Keratinocyte (primary cell): ENCODE data around the gene WDFY2. TPM values are rescaled to one million over a fixed set of nuclear protein-coding genes. Genes with fewer than 3 reads are reported as not detected.

Source experiments
- DNase-seq: peaks from one replicate; pipeline ENCODE4 v3.0.0-alpha.2; 2011; ENCODE audit warnings: low read depth, missing footprints, low spot score
- FAIRE-seq: peaks from 2 replicates; lab custom pipeline; 2011; peaks lifted over from hg19 to GRCh38; lab: Jason Lieb, UNC
- H2AFZ ChIP-seq: 2 replicates; pipeline ENCODE4 v1.6.0; 2012; ENCODE audit warnings: low read length, control low read depth, inconsistent platforms; ENCODE audit not compliant: control insufficient read depth
- H3K27ac ChIP-seq: 2 replicates; pipeline ENCODE4 v1.5.1; 2011; ENCODE audit warnings: low read length; ENCODE audit not compliant: control insufficient read depth, insufficient read depth
- H3K27me3 ChIP-seq: 3 replicates; pipeline ENCODE4 v1.6.0; 2011; ENCODE audit warnings: low read length; ENCODE audit not compliant: control insufficient read depth, insufficient read depth; ENCODE audit errors: extremely low read depth
- H3K36me3 ChIP-seq, 2 experiments: 2 replicates in 1 of 2; 3 replicates in 1 of 2; pipeline ENCODE4 v1.5.1; 2011; ENCODE audit warnings: low read length in 2 of 2, mild to moderate bottlenecking in 1 of 2; ENCODE audit not compliant: control insufficient read depth in 2 of 2, insufficient read depth in 2 of 2; ENCODE audit errors: extremely low read depth in 1 of 2
- H3K4me1 ChIP-seq: 3 replicates; pipeline ENCODE4 v1.5.1; 2011; ENCODE audit warnings: low read length; ENCODE audit not compliant: control insufficient read depth, insufficient read depth; ENCODE audit errors: extremely low read depth
- H3K4me2 ChIP-seq: 3 replicates; pipeline ENCODE4 v1.6.0; 2011; ENCODE audit warnings: low read depth, low read length; ENCODE audit not compliant: control insufficient read depth, insufficient read depth; ENCODE audit errors: extremely low read depth
- H3K4me3 ChIP-seq, 3 experiments: fragments of 200-600 bp in 1 of 3; sonication (generic) in 1 of 3; 2 replicates in 2 of 3; 3 replicates in 1 of 3; pipeline ENCODE4 v1.5.1; 2011 to 2016; ENCODE audit warnings: low read length in 3 of 3, mild to moderate bottlenecking in 3 of 3, control low read depth in 2 of 3, inconsistent platforms in 1 of 3, low read depth in 1 of 3, mixed read lengths in 1 of 3, mixed run types in 1 of 3, moderate library complexity in 1 of 3; ENCODE audit not compliant: control insufficient read depth in 2 of 3, insufficient read depth in 2 of 3; ENCODE audit errors: extremely low read depth in 1 of 3
- H3K79me2 ChIP-seq: 2 replicates; pipeline ENCODE4 v1.6.0; 2012; ENCODE audit warnings: low read length; ENCODE audit not compliant: control insufficient read depth, insufficient read depth
- H3K9ac ChIP-seq: 3 replicates; pipeline ENCODE4 v1.6.0; 2011; ENCODE audit warnings: low read length; ENCODE audit not compliant: control insufficient read depth, insufficient read depth; ENCODE audit errors: extremely low read depth
- H3K9me1 ChIP-seq: 3 replicates; pipeline ENCODE4 v1.6.0; 2011; ENCODE audit warnings: low read length; ENCODE audit not compliant: control insufficient read depth, insufficient read depth; ENCODE audit errors: extremely low read depth
- H3K9me3 ChIP-seq: 2 replicates; pipeline ENCODE4 v1.5.1; 2012; ENCODE audit warnings: low read depth, low read length; ENCODE audit not compliant: control insufficient read depth
- H4K20me1 ChIP-seq: 3 replicates; pipeline ENCODE4 v1.6.0; 2011; ENCODE audit warnings: low read length; ENCODE audit not compliant: control insufficient read depth, insufficient read depth; ENCODE audit errors: extremely low read depth
- EZH2 ChIP-seq: IDR thresholded peaks from one replicate; pipeline ENCODE4 v1.6.1; 2012; ENCODE audit warnings: inconsistent platforms, mild to moderate bottlenecking, low read length, moderate library complexity
- dilution Hi-C: fragments of 300-500 bp; cut with MboI; formaldehyde crosslinking; loops from one replicate; pipeline ENCODE4 v1.7.0; 2020; ENCODE audit warnings: low sequenced_read_pairs; ENCODE audit not compliant: extremely low pct_ligation_motif_present
- polyA plus RNA-seq, 5 experiments: library from polyadenylated mRNA; depleted of rRNA in 3 of 5; stranded (reverse) in 3 of 5; stranded (forward) in 1 of 5; unstranded in 1 of 5; fragments of >200 nt; gene quantifications; 1 replicate in 1 of 5; 2 replicates in 3 of 5; 3 replicates in 1 of 5; pipeline versions ENCODE4 v1.2.1 to v1.2.3, GENCODE V29; 2011 to 2012; ENCODE audit warnings: missing spikeins in 2 of 5, low read depth in 1 of 5, low replicate concordance in 1 of 5
- TF ChIP-seq, protein P1 (sequence below), 3 experiments: IDR thresholded peaks in 1 of 3; conservative IDR thresholded peaks in 1 of 3; optimal IDR thresholded peaks in 1 of 3; 2 replicates in 2 of 3; 3 replicates in 1 of 3; pipeline versions ENCODE3 to v1.5.1; 2011; ENCODE audit warnings: low read length in 3 of 3, mild to moderate bottlenecking in 3 of 3, moderate library complexity in 2 of 3, control low read depth in 1 of 3, inconsistent platforms in 1 of 3; ENCODE audit not compliant: insufficient read depth in 2 of 3; ENCODE audit errors: extremely low read depth in 1 of 3

WDFY2 gene
- polyA plus RNA-seq, 1 donor (not counting 4 experiments of a cell fraction or from before 2014, with no cell fraction given): 18.6 TPM

DNA sequence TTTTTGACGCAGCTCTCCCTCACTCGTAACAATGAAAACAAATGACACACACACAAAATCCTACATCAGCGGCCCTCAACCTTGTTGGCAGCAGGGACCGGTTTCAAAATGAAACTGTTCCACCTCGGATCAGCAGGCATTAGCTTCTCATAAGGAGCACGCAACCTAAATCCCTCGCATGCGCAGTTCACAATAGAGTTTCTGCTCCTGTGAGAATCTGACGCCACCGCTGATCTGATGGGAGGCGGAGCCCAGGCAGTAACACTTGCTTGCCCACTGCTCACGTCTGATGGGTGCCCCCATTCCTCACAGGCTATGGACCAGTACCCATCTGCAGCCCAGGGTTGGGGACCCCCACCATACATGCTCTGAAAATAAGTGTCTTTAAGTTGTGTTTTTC, 176.3 kb downstream of the WDFY2 start:
- no peak overlapping the region for H3K4me3 ChIP-seq
- no peak overlapping the region for H2AFZ ChIP-seq
- H3K9me1 ChIP-seq: no peaks in the 10 kb centered on the region
- dilution Hi-C loops: no loop called here
- no peak overlapping the region for H3K9ac ChIP-seq
- H3K4me2 ChIP-seq: no peak overlapping the region
- H3K9me3 ChIP-seq: no peaks in the 10 kb centered on the region
- FAIRE-seq (no peak), DNase-seq (no peak)
- H3K79me2 ChIP-seq: no peaks in the 10 kb centered on the region
- no peak overlapping the region for H3K27ac ChIP-seq
- no peaks in the 10 kb centered on the region for H3K4me1 ChIP-seq
- H4K20me1 ChIP-seq: no peaks in the 10 kb centered on the region
- H3K27me3 ChIP-seq: no peaks in the 10 kb centered on the region
- TF ChIP-seq EZH2: no peak
- TF ChIP-seq, protein P1, sequence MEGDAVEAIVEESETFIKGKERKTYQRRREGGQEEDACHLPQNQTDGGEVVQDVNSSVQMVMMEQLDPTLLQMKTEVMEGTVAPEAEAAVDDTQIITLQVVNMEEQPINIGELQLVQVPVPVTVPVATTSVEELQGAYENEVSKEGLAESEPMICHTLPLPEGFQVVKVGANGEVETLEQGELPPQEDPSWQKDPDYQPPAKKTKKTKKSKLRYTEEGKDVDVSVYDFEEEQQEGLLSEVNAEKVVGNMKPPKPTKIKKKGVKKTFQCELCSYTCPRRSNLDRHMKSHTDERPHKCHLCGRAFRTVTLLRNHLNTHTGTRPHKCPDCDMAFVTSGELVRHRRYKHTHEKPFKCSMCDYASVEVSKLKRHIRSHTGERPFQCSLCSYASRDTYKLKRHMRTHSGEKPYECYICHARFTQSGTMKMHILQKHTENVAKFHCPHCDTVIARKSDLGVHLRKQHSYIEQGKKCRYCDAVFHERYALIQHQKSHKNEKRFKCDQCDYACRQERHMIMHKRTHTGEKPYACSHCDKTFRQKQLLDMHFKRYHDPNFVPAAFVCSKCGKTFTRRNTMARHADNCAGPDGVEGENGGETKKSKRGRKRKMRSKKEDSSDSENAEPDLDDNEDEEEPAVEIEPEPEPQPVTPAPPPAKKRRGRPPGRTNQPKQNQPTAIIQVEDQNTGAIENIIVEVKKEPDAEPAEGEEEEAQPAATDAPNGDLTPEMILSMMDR (optimal IDR thresholded peaks at IDR 0.05 in 1 of 3, IDR thresholded peaks at IDR 0.05 in 1 of 3, conservative IDR thresholded peaks at IDR 0.05 in 1 of 3; ENCODE audit: extremely low read depth in 1 of 3, insufficient read depth in 2 of 3, low read length in 3 of 3): no peak
- H3K36me3 ChIP-seq: peaks cover 39 to 43% of the 10 kb centered on the region in 2 experiments

DNA sequence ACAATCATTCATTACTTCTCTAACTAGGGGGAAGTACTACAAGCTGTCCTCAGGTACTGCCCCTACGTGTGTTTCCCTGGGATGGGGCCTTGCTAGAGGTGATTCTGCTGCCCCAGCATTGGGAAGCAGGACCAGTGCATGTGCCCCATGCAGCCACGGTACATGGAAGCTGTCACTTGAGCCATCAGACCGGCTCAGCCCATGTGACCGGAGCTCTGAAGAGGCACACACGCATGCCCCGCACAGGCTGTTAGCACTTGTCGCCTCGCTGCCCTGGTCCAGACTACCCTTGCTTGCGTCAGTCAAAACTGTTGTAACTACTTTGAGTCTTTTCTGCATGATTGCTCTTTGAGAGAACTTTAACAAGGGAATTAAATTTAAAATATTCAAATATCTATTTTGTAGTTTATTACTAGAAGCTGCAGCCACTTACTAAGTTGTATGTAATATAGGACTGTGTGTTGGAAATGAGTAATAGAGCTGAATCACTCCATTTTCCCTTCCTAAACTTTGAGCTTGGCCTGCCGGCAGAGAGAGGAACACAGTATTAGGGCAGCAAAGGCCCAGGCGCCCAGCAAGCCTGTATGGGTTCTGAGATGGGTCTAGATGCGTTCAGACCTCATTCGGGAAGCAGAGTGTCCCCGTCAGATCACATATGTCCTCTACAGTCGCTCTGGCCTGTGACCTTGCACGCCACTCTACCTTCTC, 177.5 kb downstream of the WDFY2 start:
- DNase-seq (no peak), FAIRE-seq (no peak)
- Histone ChIP-seq H3K9ac (no peak overlapping the region), H3K79me2 (no peaks in the 10 kb centered on the region), H3K9me1 (no peaks in the 10 kb centered on the region), H3K36me3 (peaks cover 36 to 39% of the 10 kb centered on the region in 2 experiments), H3K4me3 (no peak overlapping the region), H3K27ac (no peak overlapping the region), H2AFZ (no peak overlapping the region), H3K4me2 (no peak overlapping the region), H3K4me1 (no peaks in the 10 kb centered on the region), H3K27me3 (no peaks in the 10 kb centered on the region), H3K9me3 (no peaks in the 10 kb centered on the region), H4K20me1 (no peaks in the 10 kb centered on the region)
- TF ChIP-seq, protein P1 (optimal IDR thresholded peaks at IDR 0.05 in 1 of 3, IDR thresholded peaks at IDR 0.05 in 1 of 3, conservative IDR thresholded peaks at IDR 0.05 in 1 of 3; ENCODE audit: extremely low read depth in 1 of 3, insufficient read depth in 2 of 3, low read length in 3 of 3): no peak
- no peak for TF ChIP-seq EZH2
- dilution Hi-C loops: no loop called here
